GM12878 (cell line): ENCODE data around the gene BAZ2B. TPM values are rescaled to one million over a fixed set of nuclear protein-coding genes. Genes with fewer than 3 reads are reported as not detected.

Experiments used
- ATAC-seq: fragments of 200-7000 bp; cut with Tn5 transposase; 3 replicates; pipeline ENCODE4 v1.9.1; 2020; ENCODE audit warnings: mild to moderate bottlenecking, moderate library complexity
- BruUV-seq: library from RNA; stranded (reverse); fragments of 400-500 nt; replicated peaks from 2 replicates; lab custom pipeline; 2021; lab: Mats Ljungman, UMichigan
- CTCF ChIA-PET: fragments of 300-600 bp; sonication (Branson Sonifier 250); formaldehyde crosslinking; extraction: SDS; loops from one replicate; lab custom pipeline; 2021; ENCODE audit warnings: inconsistent platforms; lab: Yijun Ruan, JAX
- POLR2A ChIA-PET: fragments of 350-600 bp; formaldehyde crosslinking; extraction: SDS; loops from one replicate; lab custom pipeline; 2021; ENCODE audit warnings: inconsistent platforms; lab: Charles Lee
- RAD21 ChIA-PET: fragments of 300-600 bp; sonication (Branson Sonifier 250); formaldehyde crosslinking; loops from one replicate; lab custom pipeline; 2023; ENCODE audit warnings: antibody characterized with exemption; ENCODE audit not compliant: unreplicated experiment; lab: Charles Lee
- SMC1A ChIA-PET: fragments of 300-600 bp; sonication (Branson Sonifier 250); formaldehyde crosslinking; loops from one replicate; lab custom pipeline; 2023; ENCODE audit not compliant: unreplicated experiment, uncharacterized antibody; lab: Charles Lee
- DNase-seq: peaks from one replicate; pipeline ENCODE4 v3.0.0-alpha.2; 2011; ENCODE audit warnings: low read depth, low spot score
- FAIRE-seq: peaks from 3 replicates; lab custom pipeline; 2011; peaks lifted over from hg19 to GRCh38; lab: Jason Lieb, UNC
- H2AFZ ChIP-seq: 2 replicates; pipeline ENCODE4 v1.6.0; 2011; ENCODE audit warnings: low read depth, low read length, control low read depth; ENCODE audit not compliant: control insufficient read depth
- H3K27ac ChIP-seq: 2 replicates; pipeline ENCODE4 v1.5.1; 2011; ENCODE audit warnings: control low read depth; ENCODE audit not compliant: control insufficient read depth, insufficient read depth
- H3K27me3 ChIP-seq, 2 experiments: replicated peaks in 1 of 2; 2 replicates each; pipeline versions ENCODE4 v1.6.0 to v1.6.1; 2011; ENCODE audit warnings: low read length in 1 of 2; ENCODE audit not compliant: control insufficient read depth in 2 of 2, insufficient read depth in 2 of 2
- H3K36me3 ChIP-seq, 2 experiments: 2 replicates each; pipeline ENCODE4 v1.5.1; 2011; ENCODE audit warnings: low read length in 1 of 2; ENCODE audit not compliant: control insufficient read depth in 2 of 2, insufficient read depth in 2 of 2
- H3K4me1 ChIP-seq: 2 replicates; pipeline ENCODE4 v1.6.1; 2011; ENCODE audit warnings: mild to moderate bottlenecking, low read length, moderate library complexity, mixed read lengths; ENCODE audit not compliant: control insufficient read depth, insufficient read depth
- H3K4me2 ChIP-seq: 2 replicates; pipeline ENCODE4 v1.6.0; 2011; ENCODE audit warnings: control low read depth; ENCODE audit not compliant: control insufficient read depth, insufficient read depth
- H3K4me3 ChIP-seq: fragments of 200-600 bp; sonication (generic); 2 replicates; pipeline ENCODE4 v1.5.1; 2016
- H3K79me2 ChIP-seq: 2 replicates; pipeline ENCODE4 v1.6.0; 2011; ENCODE audit warnings: low read length; ENCODE audit not compliant: control insufficient read depth, insufficient read depth
- H3K9ac ChIP-seq: 2 replicates; pipeline ENCODE4 v1.8.0; 2011; ENCODE audit warnings: low read length, control low read depth, mixed read lengths; ENCODE audit not compliant: control insufficient read depth, insufficient read depth
- H3K9me3 ChIP-seq: replicated peaks from 3 replicates; pipeline ENCODE4 v1.5.1; 2011; ENCODE audit warnings: mild to moderate bottlenecking, low read length; ENCODE audit not compliant: control insufficient read depth, insufficient read depth
- H4K20me1 ChIP-seq: 2 replicates; pipeline ENCODE4 v1.6.0; 2011; ENCODE audit not compliant: control insufficient read depth, insufficient read depth
- ATF2 ChIP-seq: IDR thresholded peaks from 2 replicates; pipeline ENCODE4 v1.6.1; 2012; ENCODE audit warnings: low read length, inconsistent platforms
- E2F8 ChIP-seq: fragments of 450-650 bp; IDR thresholded peaks from 2 replicates; pipeline ENCODE4 v1.6.1; 2018; ENCODE audit warnings: mild to moderate bottlenecking, low read depth, moderate library complexity; ENCODE audit not compliant: partially characterized antibody
- HDGF ChIP-seq: fragments of 450-650 bp; IDR thresholded peaks from 2 replicates; pipeline ENCODE4 v1.6.1; 2016; ENCODE audit warnings: antibody characterized with exemption
- MYC ChIP-seq: IDR thresholded peaks from 2 replicates; pipeline ENCODE4 v1.6.1; 2011; ENCODE audit warnings: mild to moderate bottlenecking, low read length, moderate library complexity, inconsistent platforms; ENCODE audit not compliant: insufficient read depth, insufficient replicate concordance, insufficient read length, severe bottlenecking
- NBN ChIP-seq: fragments of 450-650 bp; IDR thresholded peaks from 2 replicates; pipeline ENCODE4 v1.6.1; 2016
- NFYA ChIP-seq: IDR thresholded peaks from 2 replicates; pipeline ENCODE4 v1.6.1; 2011; ENCODE audit warnings: low read depth, mild to moderate bottlenecking, low read length, improper control_type of control experiment, borderline replicate concordance
- NKRF ChIP-seq: fragments of 450-650 bp; conservative IDR thresholded peaks from 2 replicates; pipeline ENCODE4 v1.6.1; 2017; ENCODE audit warnings: mild to moderate bottlenecking, moderate library complexity
- PKNOX1 ChIP-seq: fragments of 450-650 bp; IDR thresholded peaks from 2 replicates; pipeline ENCODE4 v1.6.1; 2016; ENCODE audit warnings: mild to moderate bottlenecking
- PRDM15 ChIP-seq: fragments of 450-650 bp; formaldehyde crosslinking; IDR thresholded peaks from 2 replicates; pipeline ENCODE4 v1.4.0; 2020; ENCODE audit warnings: mild to moderate bottlenecking, moderate library complexity
- RBBP5 ChIP-seq: fragments of 200-600 bp; sonication (generic); conservative IDR thresholded peaks from 2 replicates; pipeline ENCODE4 v1.6.1; 2016
- RFX5 ChIP-seq: IDR thresholded peaks from 2 replicates; pipeline ENCODE4 v1.6.1; 2011; ENCODE audit warnings: low read depth, low read length, improper control_type of control experiment
- STAT1 ChIP-seq: fragments of 450-650 bp; conservative IDR thresholded peaks from 2 replicates; pipeline ENCODE4 v1.6.1; 2014; ENCODE audit warnings: antibody characterized with exemption, mild to moderate bottlenecking
- ZSCAN29 ChIP-seq: fragments of 450-650 bp; IDR thresholded peaks from 2 replicates; pipeline ENCODE4 v1.6.1; 2017; ENCODE audit warnings: mild to moderate bottlenecking, moderate library complexity
- WGBS: methylation state at CpG from one replicate; pipeline ENCODE4 v1.1.6; 2016; ENCODE audit warnings: low lambda C conversion rate; ENCODE audit not compliant: insufficient replicate concordance, insufficient coverage; ENCODE audit errors: missing lambda C conversion rate; 5-methylcytosine and 5-hydroxymethylcytosine counted together
- in situ Hi-C: fragments of 300-500 bp; cut with MboI; formaldehyde crosslinking; loops from 9 replicates; pipeline ENCODE4 v1.14.3; 2018; ENCODE audit warnings: mixed read lengths
- intact Hi-C: fragments of 100-400 bp; cut with micrococcal nuclease; formaldehyde crosslinking; loops from one replicate; pipeline ENCODE4 v1.14.2; 2022; ENCODE audit not compliant: unreplicated experiment
- polyA plus RNA-seq, 11 experiments: library from polyadenylated mRNA; depleted of rRNA in 4 of 11; unstranded in 6 of 11; stranded (reverse) in 5 of 11; fragments of >200 nt; fragmentation: Nextera tagmentation in 4 of 11; fragmentation: Illumina TruSeq in 1 of 11; extraction: Ambion mirVana in 4 of 11; extraction: Trizol in 1 of 11; gene quantifications; 1 replicate in 1 of 11; 2 replicates in 10 of 11; pipeline versions ENCODE4 v1.2.1 to v1.2.3, GENCODE V29; 2011 to 2016; ENCODE audit warnings: inconsistent platforms in 2 of 11, missing spikeins in 2 of 11, low read depth in 1 of 11
- total RNA-seq, 4 experiments: library from RNA; depleted of rRNA in 3 of 4; stranded (reverse); fragments of >200 nt in 3 of 4; fragmentation: Illumina TruSeq in 1 of 4; extraction: Trizol in 1 of 4; gene quantifications; 2 replicates each; pipeline versions ENCODE4 v1.2.1 to v1.2.3, GENCODE V29; 2013 to 2021

Gene BAZ2B
- total and polyA plus RNA-seq, 10 of the 15 experiments (the other 5 are each of a cell fraction or from before 2014, with no cell fraction given): 8.8 to 49.7 (median 24.7) TPM

- POLR2A ChIA-PET: interaction anchor here (0.7 kb wide), 1 partner anchor 184 kb away, joined by 3 read pairs; no protein-coding TSS in a partner anchor
- H3K4me1 ChIP-seq: no peaks in the 10 kb centered on the region
- no peak overlapping the region for H2AFZ ChIP-seq
- RAD21 ChIA-PET: interaction anchor here (0.6 to 0.8 kb wide), 2 partner anchors 82 to 153 kb away, joined by 3 read pairs; partner anchors contain the start of gene MARCHF7
- WGBS: 89% methylated on average over 4 of the region's 4 CpGs
- H3K9ac ChIP-seq: no peak overlapping the region
- no peak overlapping the region for H3K27ac ChIP-seq
- no peak overlapping the region for H3K4me3 ChIP-seq
- FAIRE-seq (no peak), DNase-seq (no peak), ATAC-seq (no peak)
- intact Hi-C loops: no loop called here
- CTCF ChIA-PET: interaction anchor here (1.2 kb wide), 1 partner anchor 10 kb away, joined by 3 read pairs; no protein-coding TSS in a partner anchor
- BruUV-seq: no TSS peak
- H3K27me3 ChIP-seq: no peaks in the 10 kb centered on the region
- H3K4me2 ChIP-seq: no peak overlapping the region
- H3K9me3 ChIP-seq: no peaks in the 10 kb centered on the region; the same call in 2 of the 3 replicates
- no peaks in the 10 kb centered on the region for H3K79me2 ChIP-seq
- in situ Hi-C loops: no loop called here
- H4K20me1 ChIP-seq: no peaks in the 10 kb centered on the region
- no peaks in the 10 kb centered on the region for H3K36me3 ChIP-seq
- SMC1A ChIA-PET: interaction anchor here (0.7 to 1.2 kb wide), 4 partner anchors 36 to 409 kb away, joined by 3 to 4 read pairs (median 4); no protein-coding TSS in a partner anchor
- no peak for TF ChIP-seq RBBP5
- TF ChIP-seq PRDM15: no peak
- TF ChIP-seq ATF2: no peak
- no peak for TF ChIP-seq NKRF
- TF ChIP-seq HDGF: no peak
- no peak for TF ChIP-seq MYC
- no peak for TF ChIP-seq NBN
- TF ChIP-seq RFX5: no peak
- TF ChIP-seq PKNOX1: no peak
- TF ChIP-seq ZSCAN29: no peak
- TF ChIP-seq STAT1: no peak
- TF ChIP-seq NFYA: no peak
- no peak for TF ChIP-seq E2F8
Measured at GRCh38 chr2:159559034-159559433, 57.3 kb downstream of the BAZ2B start.
